Measurements from ENCODE around the gene TMEM115. TPM values are rescaled to one million over a fixed set of nuclear protein-coding genes. Genes with fewer than 3 reads are reported as not detected.

TMEM115 gene
- total and polyA plus RNA-seq, 2 of the 13 experiments (the other 11 are each of a cell fraction or from before 2014, with no cell fraction given), result 22.1 to 30.7 TPM

GRCh38 chr3:50350527-50351322 lies 8.6 kb downstream of the TMEM115 start, which contains the start of the genes CYB561D2 and NPRL2 (continued):
- TF ChIP-seq ZNF331 (CRISPR knock-in tag; IDR thresholded peaks at IDR 0.05) (peak; percentile 73), ATF7-NPFF (CRISPR knock-in tag; IDR thresholded peaks at IDR 0.05; ENCODE audit: low read depth) (peak; percentile 98), TRIM22 (IDR thresholded peaks at IDR 0.05) (no peak), MBD4 (IDR thresholded peaks at IDR 0.05; ENCODE audit: borderline replicate concordance, low read length) (no peak), HDAC2 (CRISPR knock-in tag; IDR thresholded peaks at IDR 0.05) (peak; percentile 67), ZNF557 (CRISPR knock-in tag; IDR thresholded peaks at IDR 0.05) (no peak), KDM3A (CRISPR knock-in tag; IDR thresholded peaks at IDR 0.05; ENCODE audit: low read depth) (peak; percentile 63), AKNA (CRISPR knock-in tag; IDR thresholded peaks at IDR 0.05; ENCODE audit: borderline replicate concordance) (peak; percentile 24; the same call in 1 of the 2 replicates), NCOA2 (CRISPR knock-in tag; IDR thresholded peaks at IDR 0.05) (peak; percentile 63), AHDC1 (CRISPR knock-in tag; IDR thresholded peaks at IDR 0.05; ENCODE audit: borderline replicate concordance) (no peak)

All from HepG2 (cell line).